ENCODE measurements around the gene POC1A.
"Not testable (repeated sequence)": the region's sequence is repeated elsewhere in the genome, so short reads cannot be mapped to it uniquely, and the experiment has no call there.

POC1A gene

DNA sequence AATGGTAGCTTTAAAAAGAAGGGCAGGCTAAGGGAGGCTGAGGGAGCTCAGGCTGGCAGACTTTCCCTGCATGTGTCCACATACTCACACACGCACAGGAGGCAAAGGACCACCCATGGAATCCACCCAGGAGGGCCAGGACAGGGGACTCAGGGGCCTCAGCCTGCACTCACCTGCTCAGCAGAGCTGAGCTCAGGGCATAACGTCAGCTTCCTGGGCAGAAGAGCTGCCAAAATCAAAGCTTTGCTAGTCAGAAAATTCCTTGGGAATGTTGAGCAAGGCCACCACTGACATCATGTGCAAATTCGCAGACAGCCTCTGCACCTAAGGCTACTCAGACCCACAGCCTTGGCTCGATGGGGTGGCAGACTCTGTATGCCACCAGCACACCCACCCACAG is 27.3 kb upstream of the POC1A start:
- Histone ChIP-seq H3K4me1 (ENCODE audit: control insufficient read depth, insufficient read depth, low read length) (no peaks in the 10 kb centered on the region), H3K9me3 (ENCODE audit: control insufficient read depth, insufficient read depth, low read length) (no peaks in the 10 kb centered on the region), H3K36me3 (ENCODE audit: control insufficient read depth, insufficient read depth, low read length) (no peaks in the 10 kb centered on the region), H3K27me3 (ENCODE audit: control insufficient read depth, insufficient read depth, low read length) (no peaks in the 10 kb centered on the region), H3K9ac (ENCODE audit: low read depth, low read length) (no peak overlapping the region), H3K4me3 (ENCODE audit: low read depth, low read length) (no peak overlapping the region)

- H3K36me3 ChIP-seq (ENCODE audit: control insufficient read depth, insufficient read depth, low read length), result no peaks in the 10 kb centered on the region
- no peak overlapping the region for H3K9ac ChIP-seq (ENCODE audit: low read depth, low read length)
- no peaks in the 10 kb centered on the region for H3K4me1 ChIP-seq (ENCODE audit: control insufficient read depth, insufficient read depth, low read length)
- H3K4me3 ChIP-seq (ENCODE audit: low read depth, low read length), result no peak overlapping the region
- no peaks in the 10 kb centered on the region for H3K9me3 ChIP-seq (ENCODE audit: control insufficient read depth, insufficient read depth, low read length)
- no peaks in the 10 kb centered on the region for H3K27me3 ChIP-seq (ENCODE audit: control insufficient read depth, insufficient read depth, low read length)
These were observed 24.3 kb upstream of the POC1A start for GRCh38 chr3:52178537-52178936.

DNA sequence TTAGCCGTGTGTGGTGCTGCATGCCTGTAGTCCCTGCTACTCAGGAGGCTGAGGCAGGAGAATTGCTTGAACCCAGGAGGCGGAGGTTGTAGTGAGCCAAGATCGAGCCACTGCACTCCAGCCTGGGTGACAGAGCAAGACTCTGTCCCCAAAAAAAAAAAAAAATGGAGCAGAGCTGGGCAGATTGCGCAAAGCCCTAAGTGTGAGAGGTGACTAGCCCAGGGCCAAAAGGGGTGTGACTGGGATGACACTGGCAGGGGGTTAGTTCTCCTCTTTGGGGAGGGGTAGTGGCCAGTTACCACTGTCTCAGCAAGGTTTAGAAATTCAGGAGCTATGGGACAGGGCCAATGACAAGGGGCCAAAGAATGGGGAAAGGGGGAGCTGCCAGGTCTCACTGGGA is 23.9 kb upstream of the POC1A start:
- H3K27me3 ChIP-seq (ENCODE audit: control insufficient read depth, insufficient read depth, low read length), result not testable (repeated sequence)

GRCh38 chr3:52177701-52178042 is 23.4 kb upstream of the POC1A start:
- Histone ChIP-seq H3K36me3 (ENCODE audit: control insufficient read depth, insufficient read depth, low read length) (no peaks in the 10 kb centered on the region), H3K4me1 (ENCODE audit: control insufficient read depth, insufficient read depth, low read length) (no peaks in the 10 kb centered on the region), H3K9ac (ENCODE audit: low read depth, low read length) (no peak overlapping the region), H3K27me3 (ENCODE audit: control insufficient read depth, insufficient read depth, low read length) (no peaks in the 10 kb centered on the region), H3K4me3 (ENCODE audit: low read depth, low read length) (no peak overlapping the region), H3K9me3 (ENCODE audit: control insufficient read depth, insufficient read depth, low read length) (no peaks in the 10 kb centered on the region)

More for the DNA sequence above, 23.9 kb upstream of the POC1A start:
- not testable (repeated sequence) for H3K9ac ChIP-seq (ENCODE audit: low read depth, low read length); H3K4me1 ChIP-seq (ENCODE audit: control insufficient read depth, insufficient read depth, low read length); H3K36me3 ChIP-seq (ENCODE audit: control insufficient read depth, insufficient read depth, low read length); H3K4me3 ChIP-seq (ENCODE audit: low read depth, low read length); H3K9me3 ChIP-seq (ENCODE audit: control insufficient read depth, insufficient read depth, low read length)

- Histone ChIP-seq H3K27me3 (ENCODE audit: control insufficient read depth, insufficient read depth, low read length) (no peaks in the 10 kb centered on the region), H3K36me3 (ENCODE audit: control insufficient read depth, insufficient read depth, low read length) (no peaks in the 10 kb centered on the region), H3K9ac (ENCODE audit: low read depth, low read length) (no peak overlapping the region)
These were observed 22.9 kb upstream of the POC1A start for GRCh38 chr3:52176951-52177700.

DNA sequence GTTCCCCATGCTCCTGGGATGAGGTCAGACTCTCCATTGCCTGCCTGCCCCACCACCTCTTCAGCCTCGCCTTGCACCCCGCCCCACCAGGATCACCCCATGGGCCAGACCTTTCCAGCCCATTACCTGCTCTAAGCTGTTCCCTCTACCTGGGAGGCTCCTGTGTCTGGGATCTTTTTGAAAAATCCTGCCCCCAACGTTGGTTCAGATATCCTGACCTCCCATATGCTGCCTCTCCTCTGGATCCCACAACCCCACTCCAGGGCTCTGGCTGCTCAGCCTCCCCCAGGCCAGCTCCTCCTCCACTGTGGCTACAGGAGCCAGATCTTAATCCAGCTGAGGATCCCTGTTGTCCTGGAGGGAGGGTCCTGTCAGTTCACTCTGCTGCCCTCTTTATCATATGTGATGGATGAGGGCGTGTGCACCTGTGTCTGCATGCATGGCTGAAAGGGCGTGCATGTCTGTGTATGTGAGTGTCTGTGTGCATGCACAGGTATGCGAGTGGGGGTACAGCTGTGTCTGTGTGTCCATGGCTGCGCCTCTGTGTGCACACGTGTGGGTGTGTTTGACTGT is 22.0 kb upstream of the POC1A start:
- H3K36me3 ChIP-seq (ENCODE audit: control insufficient read depth, insufficient read depth, low read length), result no peaks in the 10 kb centered on the region
- H3K9ac ChIP-seq (ENCODE audit: low read depth, low read length), result no peak overlapping the region
- no peaks in the 10 kb centered on the region for H3K9me3 ChIP-seq (ENCODE audit: control insufficient read depth, insufficient read depth, low read length)
- H3K4me1 ChIP-seq (ENCODE audit: control insufficient read depth, insufficient read depth, low read length), result no peaks in the 10 kb centered on the region
- no peaks in the 10 kb centered on the region for H3K27me3 ChIP-seq (ENCODE audit: control insufficient read depth, insufficient read depth, low read length)
- no peak overlapping the region for H3K4me3 ChIP-seq (ENCODE audit: low read depth, low read length)

More at GRCh38 chr3:52176951-52177700, 22.9 kb upstream of the POC1A start:
- Histone ChIP-seq H3K9me3 (ENCODE audit: control insufficient read depth, insufficient read depth, low read length) (no peaks in the 10 kb centered on the region), H3K4me1 (ENCODE audit: control insufficient read depth, insufficient read depth, low read length) (no peaks in the 10 kb centered on the region), H3K4me3 (ENCODE audit: low read depth, low read length) (no peak overlapping the region)

DNA sequence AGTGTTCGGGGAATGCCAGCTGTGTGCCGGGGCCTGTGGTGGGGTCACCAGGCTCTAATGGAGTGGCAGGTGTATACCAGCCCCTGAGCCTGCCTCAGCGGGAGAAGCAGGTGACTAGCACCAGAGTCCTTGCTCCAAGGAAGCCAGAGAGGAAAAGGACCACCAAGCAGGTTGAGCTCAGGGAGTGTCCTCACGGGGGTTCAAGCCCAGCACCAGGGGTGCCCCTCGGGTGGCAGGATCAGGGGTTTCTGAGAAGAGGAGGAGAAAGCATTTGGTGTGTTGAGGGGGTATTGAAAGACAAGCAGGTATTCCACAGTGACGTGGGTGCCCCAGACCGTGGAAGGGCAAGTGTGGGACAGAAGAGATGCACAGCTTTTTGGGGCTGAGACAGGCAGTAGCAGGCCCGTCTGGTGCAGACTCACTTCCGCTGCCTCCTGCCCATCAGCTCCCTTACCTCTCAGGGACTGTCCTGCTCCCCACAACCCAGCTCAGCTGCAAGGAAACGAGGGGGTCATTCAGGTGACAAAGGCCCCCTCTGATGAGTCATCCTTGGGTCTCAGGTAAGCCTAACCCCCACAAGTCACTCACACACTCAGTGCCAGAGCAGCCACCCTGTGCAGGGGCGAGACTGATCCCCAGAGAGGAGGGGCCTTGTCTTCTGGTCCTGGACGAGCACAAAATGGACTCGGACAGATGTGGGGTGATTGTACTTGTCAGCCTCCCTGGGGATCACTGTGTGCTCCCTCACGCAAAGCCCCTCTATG is 21.4 kb upstream of the POC1A start:
- Histone ChIP-seq H3K4me1 (ENCODE audit: control insufficient read depth, insufficient read depth, low read length) (no peaks in the 10 kb centered on the region), H3K9me3 (ENCODE audit: control insufficient read depth, insufficient read depth, low read length) (no peaks in the 10 kb centered on the region), H3K27me3 (ENCODE audit: control insufficient read depth, insufficient read depth, low read length) (no peaks in the 10 kb centered on the region)

DNA sequence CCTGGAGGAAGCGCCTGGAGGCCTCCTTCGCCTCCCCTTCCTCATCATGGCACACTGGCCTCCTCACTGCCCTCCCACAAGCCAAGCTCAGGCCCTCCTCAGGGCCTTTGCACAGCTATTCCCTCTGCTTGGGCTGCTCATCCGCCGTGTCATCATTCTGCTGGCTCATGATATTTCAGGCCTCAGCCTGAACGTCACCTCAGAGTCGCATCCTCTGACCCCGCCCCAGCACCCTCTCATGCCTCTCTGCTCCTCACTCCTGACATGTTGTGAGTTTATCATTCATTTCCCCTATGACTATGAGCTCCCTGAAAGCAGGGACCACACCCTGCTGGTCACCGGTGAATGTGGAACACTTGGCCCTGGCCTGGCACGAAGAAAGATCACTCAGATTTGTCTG is 20.7 kb upstream of the POC1A start:
- no peaks in the 10 kb centered on the region for H3K27me3 ChIP-seq (ENCODE audit: control insufficient read depth, insufficient read depth, low read length)
- no peaks in the 10 kb centered on the region for H3K4me1 ChIP-seq (ENCODE audit: control insufficient read depth, insufficient read depth, low read length)
- H3K36me3 ChIP-seq (ENCODE audit: control insufficient read depth, insufficient read depth, low read length), result no peaks in the 10 kb centered on the region
- no peak overlapping the region for H3K9ac ChIP-seq (ENCODE audit: low read depth, low read length)
- H3K9me3 ChIP-seq (ENCODE audit: control insufficient read depth, insufficient read depth, low read length), result no peaks in the 10 kb centered on the region
- no peak overlapping the region for H3K4me3 ChIP-seq (ENCODE audit: low read depth, low read length)

More for the DNA sequence above, 21.4 kb upstream of the POC1A start:
- Histone ChIP-seq H3K9ac (ENCODE audit: low read depth, low read length) (no peak overlapping the region), H3K4me3 (ENCODE audit: low read depth, low read length) (no peak overlapping the region), H3K36me3 (ENCODE audit: control insufficient read depth, insufficient read depth, low read length) (no peaks in the 10 kb centered on the region)

DNA sequence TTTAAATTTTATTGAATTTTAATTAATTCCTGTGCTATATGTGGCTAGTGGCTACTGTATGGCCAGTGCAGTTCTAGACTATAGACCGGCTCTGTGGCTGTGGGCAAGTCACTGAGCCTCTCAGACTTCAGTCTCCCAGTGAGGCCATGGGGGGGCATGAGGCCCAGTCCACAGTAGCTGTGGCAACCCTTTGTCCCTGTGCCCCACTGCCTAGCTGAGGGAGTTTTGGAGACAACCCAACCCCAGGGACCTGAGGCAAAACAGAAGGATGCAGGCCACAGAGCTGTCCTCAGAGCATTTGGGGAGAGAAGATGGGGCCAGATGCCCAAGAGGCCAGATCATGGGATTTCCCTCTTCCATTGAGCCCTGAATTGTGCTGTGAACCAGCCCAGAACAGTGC is 18.9 kb upstream of the POC1A start:
- no peaks in the 10 kb centered on the region for H3K27me3 ChIP-seq (ENCODE audit: control insufficient read depth, insufficient read depth, low read length)
- H3K4me3 ChIP-seq (ENCODE audit: low read depth, low read length), result no peak overlapping the region
- H3K4me1 ChIP-seq (ENCODE audit: control insufficient read depth, insufficient read depth, low read length), result no peaks in the 10 kb centered on the region
- no peaks in the 10 kb centered on the region for H3K36me3 ChIP-seq (ENCODE audit: control insufficient read depth, insufficient read depth, low read length)
- no peaks in the 10 kb centered on the region for H3K9me3 ChIP-seq (ENCODE audit: control insufficient read depth, insufficient read depth, low read length)
- no peak overlapping the region for H3K9ac ChIP-seq (ENCODE audit: low read depth, low read length)

DNA sequence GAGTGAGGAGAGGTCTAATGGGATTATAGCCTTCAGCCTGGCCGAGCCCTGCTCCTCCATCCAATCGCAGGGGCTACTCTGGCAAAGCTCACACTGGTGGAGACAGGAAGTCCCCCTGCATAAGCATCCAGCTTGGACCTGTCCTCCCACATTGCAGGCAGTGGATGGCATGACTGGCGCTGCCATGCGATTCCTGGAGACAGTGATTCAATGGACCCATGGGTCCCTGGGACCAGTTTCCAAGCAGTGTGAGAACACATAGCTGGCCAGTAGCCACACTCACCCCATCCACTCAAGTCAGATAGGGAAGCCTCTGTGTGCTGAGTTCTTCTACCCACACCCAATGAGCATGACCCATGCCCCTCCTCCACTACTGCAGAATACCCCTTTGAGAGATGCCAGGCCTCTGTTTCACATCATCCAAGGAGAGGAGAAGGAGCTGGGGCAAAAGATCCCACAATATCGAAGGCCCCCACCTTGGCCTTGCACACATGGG is 18.1 kb upstream of the POC1A start:
- H3K4me1 ChIP-seq (ENCODE audit: control insufficient read depth, insufficient read depth, low read length), result peaks cover 4% of the 10 kb centered on the region
- H3K9me3 ChIP-seq (ENCODE audit: control insufficient read depth, insufficient read depth, low read length), result no peaks in the 10 kb centered on the region
- no peak overlapping the region for H3K9ac ChIP-seq (ENCODE audit: low read depth, low read length)
- no peak overlapping the region for H3K4me3 ChIP-seq (ENCODE audit: low read depth, low read length)
- no peaks in the 10 kb centered on the region for H3K36me3 ChIP-seq (ENCODE audit: control insufficient read depth, insufficient read depth, low read length)
- H3K27me3 ChIP-seq (ENCODE audit: control insufficient read depth, insufficient read depth, low read length), result no peaks in the 10 kb centered on the region

DNA sequence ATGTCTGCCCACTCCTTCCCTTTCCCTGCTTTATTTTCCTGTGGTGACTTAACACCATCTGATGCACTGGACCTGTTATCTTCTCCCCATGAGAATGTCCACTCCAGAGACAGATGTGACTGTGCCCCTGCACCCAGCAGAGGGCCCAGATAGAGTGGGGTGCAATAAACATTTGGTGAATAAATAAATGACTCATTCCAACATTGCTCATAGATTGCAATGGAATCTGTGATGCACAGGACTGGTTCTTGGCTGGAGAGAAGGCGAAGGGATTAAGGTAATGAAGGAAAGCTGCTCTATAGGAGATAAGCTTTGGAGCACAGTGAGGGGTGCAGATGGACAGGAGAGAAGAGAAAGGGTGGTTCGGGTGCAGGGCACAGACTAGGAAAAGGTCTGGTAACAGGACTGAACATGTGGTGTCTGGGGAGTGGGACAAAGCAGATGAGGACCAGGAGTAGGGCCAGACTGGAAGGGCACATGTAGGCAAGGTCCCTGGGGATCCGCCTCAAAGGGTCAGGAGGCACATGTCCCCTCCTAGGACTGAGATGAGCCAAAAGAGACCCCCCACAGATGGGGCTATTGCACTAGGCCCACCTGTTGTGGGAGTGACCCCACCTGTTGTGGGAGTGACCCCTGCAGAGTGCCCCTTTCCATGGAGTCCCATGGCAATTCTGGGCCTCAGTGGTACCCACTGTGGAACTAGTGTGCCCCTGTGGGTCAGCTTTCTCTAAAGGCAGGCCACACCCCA is 17.5 kb upstream of the POC1A start:
- Histone ChIP-seq H3K4me1 (ENCODE audit: control insufficient read depth, insufficient read depth, low read length) (peaks cover 4% of the 10 kb centered on the region), H3K9me3 (ENCODE audit: control insufficient read depth, insufficient read depth, low read length) (no peaks in the 10 kb centered on the region), H3K9ac (ENCODE audit: low read depth, low read length) (no peak overlapping the region), H3K4me3 (ENCODE audit: low read depth, low read length) (no peak overlapping the region), H3K36me3 (ENCODE audit: control insufficient read depth, insufficient read depth, low read length) (no peaks in the 10 kb centered on the region), H3K27me3 (ENCODE audit: control insufficient read depth, insufficient read depth, low read length) (no peaks in the 10 kb centered on the region)
